PC-3 (cell line): Measurements from ENCODE around the gene OCA2. TPM values are rescaled to one million over a fixed set of nuclear protein-coding genes. Genes with fewer than 3 reads are reported as not detected.

Experiments
- ATAC-seq: fragments of 200-7000 bp; cut with Tn5 transposase; 2 replicates; pipeline ENCODE4 v1.9.1; 2020; ENCODE audit warnings: mild to moderate bottlenecking, moderate library complexity
- BruUV-seq: library from RNA; stranded (reverse); fragments of 400-500 nt; replicated peaks from 2 replicates; lab custom pipeline; 2021; lab: Mats Ljungman, UMichigan
- CTCF ChIA-PET: fragments of 300-600 bp; sonication (Branson Sonifier 250); formaldehyde crosslinking; loops from one replicate; lab custom pipeline; 2022; ENCODE audit warnings: antibody characterized with exemption; lab: Charles Lee
- POLR2A ChIA-PET: fragments of 300-600 bp; sonication (Branson Sonifier 250); formaldehyde crosslinking; loops from one replicate; lab custom pipeline; 2022; ENCODE audit warnings: antibody characterized with exemption; ENCODE audit not compliant: unreplicated experiment; lab: Charles Lee
- DNase-seq: peaks from one replicate; pipeline ENCODE4 v3.0.0-alpha.2; 2015
- H2AFZ ChIP-seq: fragments of 300-600 bp; sonication (generic); 2 replicates; pipeline ENCODE4 v1.6.0; 2016; ENCODE audit warnings: antibody characterized with exemption, low read length
- H3F3A ChIP-seq: fragments of 300-600 bp; sonication (generic); one replicate; pipeline ENCODE4 v1.6.0; 2017; ENCODE audit warnings: antibody characterized with exemption, low read length, control low read depth, mild to moderate bottlenecking; ENCODE audit not compliant: unreplicated experiment
- H3K27ac ChIP-seq: fragments of 300-600 bp; sonication (generic); 2 replicates; pipeline ENCODE4 v1.5.1; 2016; ENCODE audit warnings: mild to moderate bottlenecking, low read length
- H3K27me3 ChIP-seq: fragments of 300-600 bp; sonication (generic); 2 replicates; pipeline ENCODE4 v1.6.1; 2016; ENCODE audit warnings: low read length, mixed read lengths
- H3K36me3 ChIP-seq: fragments of 300-600 bp; sonication (generic); 2 replicates; pipeline ENCODE4 v1.6.1; 2016; ENCODE audit warnings: low read depth, mixed run types, low read length, mixed read lengths
- H3K4me1 ChIP-seq: fragments of 300-600 bp; sonication (generic); 2 replicates; pipeline ENCODE4 v1.5.1; 2016; ENCODE audit warnings: low read length; ENCODE audit not compliant: insufficient read depth
- H3K4me2 ChIP-seq: fragments of 300-600 bp; sonication (generic); 2 replicates; pipeline ENCODE4 v1.6.0; 2016; ENCODE audit warnings: low read length
- H3K4me3 ChIP-seq: fragments of 300-600 bp; sonication (generic); 2 replicates; pipeline ENCODE4 v1.5.1; 2016; ENCODE audit warnings: mild to moderate bottlenecking, low read length, mixed read lengths
- H3K79me2 ChIP-seq: fragments of 300-600 bp; sonication (generic); 2 replicates; pipeline ENCODE4 v1.6.1; 2017; ENCODE audit warnings: low read length, mixed read lengths
- H3K9ac ChIP-seq: fragments of 300-600 bp; sonication (generic); 2 replicates; pipeline ENCODE4 v1.6.0; 2016; ENCODE audit warnings: mild to moderate bottlenecking, low read length
- H3K9me2 ChIP-seq: fragments of 300-600 bp; sonication (generic); replicated peaks from 2 replicates; pipeline ENCODE4 v1.6.1; 2016; ENCODE audit warnings: mixed run types, low read length, mixed read lengths
- H3K9me3 ChIP-seq: fragments of 300-600 bp; sonication (generic); 2 replicates; pipeline ENCODE4 v1.6.1; 2016; ENCODE audit warnings: low read length, mixed read lengths
- H4K20me1 ChIP-seq: fragments of 300-600 bp; sonication (generic); 2 replicates; pipeline ENCODE4 v1.6.1; 2016; ENCODE audit warnings: low read length, mixed read lengths
- EZH2 ChIP-seq: fragments of 300-600 bp; sonication (generic); IDR thresholded peaks from one replicate; pipeline ENCODE4 v1.6.1; 2017; ENCODE audit warnings: antibody characterized with exemption, mild to moderate bottlenecking, low read length; ENCODE audit not compliant: unreplicated experiment
- EZH2phosphoT487 ChIP-seq: fragments of 300-600 bp; sonication (generic); IDR thresholded peaks from 2 replicates; pipeline ENCODE4 v1.6.1; 2018; ENCODE audit warnings: mild to moderate bottlenecking, antibody characterized with exemption, low read length, borderline replicate concordance
- intact Hi-C: fragments of 100-400 bp; cut with micrococcal nuclease; formaldehyde crosslinking; loops from 2 replicates; pipeline ENCODE4 v1.9.0; 2023
- total RNA-seq: library from RNA; depleted of rRNA; stranded (reverse); fragments of >200 nt; gene quantifications from 2 replicates; pipeline ENCODE4 v1.2.3, GENCODE V29; 2014
- TF ChIP-seq, protein P1 (sequence below): fragments of 300-600 bp; sonication (generic); conservative IDR thresholded peaks from 2 replicates; pipeline ENCODE4 v1.5.1; 2017; ENCODE audit warnings: antibody characterized with exemption, low read depth, mild to moderate bottlenecking, low read length

OCA2 gene
- total RNA-seq, 1 experiment from 2014 or later: not detected

DNA sequence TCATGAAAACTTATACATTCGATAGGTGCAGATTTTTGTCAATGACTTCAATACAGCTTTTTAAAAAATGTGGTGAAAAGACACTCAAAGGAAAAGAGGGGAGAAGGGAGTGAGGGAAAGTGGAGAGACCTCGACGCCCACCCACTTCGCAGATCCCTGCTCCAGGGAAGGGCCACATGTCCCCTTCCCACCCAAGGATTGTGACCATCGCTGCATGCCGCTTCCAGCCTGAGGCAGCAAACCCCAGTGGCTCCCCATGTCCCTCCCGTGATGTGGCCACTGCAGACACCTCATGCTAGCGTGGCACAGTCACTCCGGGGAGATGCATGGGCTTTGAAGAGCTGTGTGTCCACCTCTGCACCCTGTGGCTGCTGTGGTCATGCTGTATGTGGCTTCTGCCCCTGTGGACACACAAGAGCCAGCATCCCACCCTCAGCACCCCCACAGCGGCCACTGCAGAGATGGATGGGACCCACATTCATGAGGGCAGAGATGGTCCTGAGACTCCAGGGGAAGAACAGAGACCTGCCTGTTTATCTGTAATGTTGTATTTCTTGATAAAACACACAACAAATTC, 230.2 kb downstream of the OCA2 start:
- Histone ChIP-seq H3F3A (no peaks in the 10 kb centered on the region), H3K4me3 (no peak overlapping the region), H3K79me2 (no peaks in the 10 kb centered on the region), H3K9me2 (no peaks in the 10 kb centered on the region), H3K4me1 (no peaks in the 10 kb centered on the region), H2AFZ (no peak overlapping the region), H3K27me3 (no peaks in the 10 kb centered on the region), H4K20me1 (no peaks in the 10 kb centered on the region), H3K9ac (no peak overlapping the region), H3K27ac (no peak overlapping the region), H3K4me2 (no peak overlapping the region), H3K9me3 (peaks cover 9% of the 10 kb centered on the region; the same call in 1 of the 2 replicates), H3K36me3 (no peaks in the 10 kb centered on the region)
- intact Hi-C loops: no loop called here
- DNase-seq (no peak), ATAC-seq (no peak)
- POLR2A ChIA-PET: no interaction called here
- CTCF ChIA-PET: no interaction called here
- TF ChIP-seq EZH2phosphoT487 (no peak), EZH2 (no peak)
- TF ChIP-seq, protein P1, sequence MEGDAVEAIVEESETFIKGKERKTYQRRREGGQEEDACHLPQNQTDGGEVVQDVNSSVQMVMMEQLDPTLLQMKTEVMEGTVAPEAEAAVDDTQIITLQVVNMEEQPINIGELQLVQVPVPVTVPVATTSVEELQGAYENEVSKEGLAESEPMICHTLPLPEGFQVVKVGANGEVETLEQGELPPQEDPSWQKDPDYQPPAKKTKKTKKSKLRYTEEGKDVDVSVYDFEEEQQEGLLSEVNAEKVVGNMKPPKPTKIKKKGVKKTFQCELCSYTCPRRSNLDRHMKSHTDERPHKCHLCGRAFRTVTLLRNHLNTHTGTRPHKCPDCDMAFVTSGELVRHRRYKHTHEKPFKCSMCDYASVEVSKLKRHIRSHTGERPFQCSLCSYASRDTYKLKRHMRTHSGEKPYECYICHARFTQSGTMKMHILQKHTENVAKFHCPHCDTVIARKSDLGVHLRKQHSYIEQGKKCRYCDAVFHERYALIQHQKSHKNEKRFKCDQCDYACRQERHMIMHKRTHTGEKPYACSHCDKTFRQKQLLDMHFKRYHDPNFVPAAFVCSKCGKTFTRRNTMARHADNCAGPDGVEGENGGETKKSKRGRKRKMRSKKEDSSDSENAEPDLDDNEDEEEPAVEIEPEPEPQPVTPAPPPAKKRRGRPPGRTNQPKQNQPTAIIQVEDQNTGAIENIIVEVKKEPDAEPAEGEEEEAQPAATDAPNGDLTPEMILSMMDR: no peak
- BruUV-seq: no TSS peak

DNA sequence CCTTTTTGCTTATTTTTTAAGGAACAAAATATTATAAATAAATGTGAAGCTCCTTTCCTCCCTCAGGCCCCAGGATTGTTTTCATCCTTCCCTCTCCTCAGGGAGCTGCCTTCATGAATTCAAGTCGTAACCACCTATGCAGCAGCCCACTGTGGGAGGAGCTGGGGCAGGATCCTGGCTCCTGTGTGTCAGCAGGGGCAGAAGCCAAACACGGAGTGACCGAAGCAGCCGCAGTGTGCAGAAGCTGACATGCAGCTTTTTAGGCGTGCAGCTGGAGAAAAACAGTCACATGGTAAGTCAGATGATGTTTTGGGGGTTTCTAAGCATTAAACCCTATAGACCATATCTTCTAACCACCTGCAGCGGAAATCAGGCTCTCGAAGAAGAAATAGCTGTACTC, 231.3 kb downstream of the OCA2 start:
- H3K4me2 ChIP-seq: no peak overlapping the region
- no peaks in the 10 kb centered on the region for H3K79me2 ChIP-seq
- DNase-seq (no peak), ATAC-seq (no peak)
- H2AFZ ChIP-seq: no peak overlapping the region
- BruUV-seq: no TSS peak
- no peaks in the 10 kb centered on the region for H3K4me1 ChIP-seq
- no peak overlapping the region for H3K9ac ChIP-seq
- TF ChIP-seq EZH2phosphoT487: no peak
- no peak for TF ChIP-seq EZH2
- TF ChIP-seq, protein P1: no peak
- no peak overlapping the region for H3K27ac ChIP-seq
- peaks cover 5% of the 10 kb centered on the region; the same call in 1 of the 2 replicates for H3K9me3 ChIP-seq
- H4K20me1 ChIP-seq: no peaks in the 10 kb centered on the region
- no peak overlapping the region for H3K4me3 ChIP-seq
- H3F3A ChIP-seq: no peaks in the 10 kb centered on the region
- no peaks in the 10 kb centered on the region for H3K27me3 ChIP-seq
- intact Hi-C loops: no loop called here
- ChIA-PET POLR2A (no interaction called here), CTCF (no interaction called here)
- H3K36me3 ChIP-seq: no peaks in the 10 kb centered on the region
- no peaks in the 10 kb centered on the region for H3K9me2 ChIP-seq

DNA sequence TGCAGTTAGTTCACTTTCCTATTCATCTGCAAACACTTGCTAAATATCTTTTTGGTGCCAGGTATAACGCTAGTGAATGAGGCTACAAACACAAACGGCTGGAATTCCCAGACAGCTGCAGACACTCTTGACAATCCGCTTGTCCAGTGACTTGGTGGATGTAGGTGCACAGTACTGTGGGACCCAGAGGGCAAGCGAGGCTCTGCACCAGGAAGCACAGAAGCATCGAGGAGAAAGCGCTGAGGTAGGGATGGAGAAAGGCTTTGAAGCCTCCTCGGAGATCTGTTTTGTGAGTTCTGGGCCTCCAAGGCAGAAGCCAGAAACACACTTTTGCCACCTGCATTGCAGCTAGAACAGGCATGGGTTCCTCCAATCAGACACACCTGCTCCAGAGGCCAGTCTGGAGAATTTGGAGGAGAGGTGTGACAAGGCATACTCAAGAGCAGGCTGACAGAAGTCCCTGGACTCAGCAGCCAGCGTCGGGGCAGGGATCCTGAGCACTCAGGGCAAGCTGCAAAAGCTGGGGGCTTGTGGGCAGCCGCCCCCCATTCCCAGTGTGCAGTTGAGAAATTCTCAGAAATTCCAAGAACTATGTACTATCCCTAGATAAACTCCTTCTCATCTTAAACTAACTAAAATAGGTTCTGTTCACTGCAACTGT, 232.5 kb downstream of the OCA2 start:
- no peaks in the 10 kb centered on the region; the same call in 1 of the 2 replicates for H3K9me3 ChIP-seq
- no peaks in the 10 kb centered on the region for H3K27me3 ChIP-seq
- ATAC-seq: no peak
- intact Hi-C loops: no loop called here
- no peaks in the 10 kb centered on the region for H3F3A ChIP-seq
- ChIA-PET POLR2A (no interaction called here), CTCF (no interaction called here)
- H3K4me3 ChIP-seq: no peak overlapping the region
- BruUV-seq: no TSS peak
- H3K4me1 ChIP-seq: no peaks in the 10 kb centered on the region
- no peak overlapping the region for H3K4me2 ChIP-seq
- no peaks in the 10 kb centered on the region for H3K36me3 ChIP-seq
- no peaks in the 10 kb centered on the region for H3K9me2 ChIP-seq
- DNase-seq: no peak
- no peak overlapping the region for H2AFZ ChIP-seq
- H3K9ac ChIP-seq: no peak overlapping the region
- TF ChIP-seq EZH2 (no peak), EZH2phosphoT487 (no peak)
- TF ChIP-seq, protein P1: no peak
- H3K27ac ChIP-seq: no peak overlapping the region
- H3K79me2 ChIP-seq: no peaks in the 10 kb centered on the region
- no peaks in the 10 kb centered on the region for H4K20me1 ChIP-seq
